HT1080 (cell line): ENCODE results near the gene NFIC. TPM values are rescaled to one million over a fixed set of nuclear protein-coding genes. Genes with fewer than 3 reads are reported as not detected.
"Not testable (repeated sequence)": the region's sequence is repeated elsewhere in the genome, so short reads cannot be mapped to it uniquely, and the experiment has no call there.

Experiments used
- DNase-seq: peaks from one replicate; pipeline ENCODE4 v3.0.0-alpha.2; 2015; ENCODE audit warnings: low read depth
- total RNA-seq: library from RNA; depleted of rRNA; stranded (reverse); fragments of >200 nt; shearing (Covaris generic); gene quantifications from 2 replicates; pipeline ENCODE4 v1.2.3, GENCODE V29; 2014

NFIC gene
- total RNA-seq, 1 experiment from 2014 or later = 33.2 TPM

GRCh38 chr19:3420244-3420755 is 53.9 kb downstream of the NFIC start:
- no peak for DNase-seq

- no peak for DNase-seq
These were observed 54.7 kb downstream of the NFIC start for GRCh38 chr19:3420909-3421619.

GRCh38 chr19:3421656-3422055 is 55.3 kb downstream of the NFIC start:
- DNase-seq = not testable (repeated sequence)

- DNase-seq = no peak
These were observed 56.9 kb downstream of the NFIC start for GRCh38 chr19:3423183-3423829.

GRCh38 chr19:3426433-3426832 is 60.0 kb downstream of the NFIC start:
- DNase-seq = no peak

- not testable (repeated sequence) for DNase-seq
These were observed 63.9 kb downstream of the NFIC start for GRCh38 chr19:3430366-3430680.

GRCh38 chr19:3431760-3432397 is 65.5 kb downstream of the NFIC start:
- DNase-seq = no peak

- DNase-seq = no peak
These were observed 66.9 kb downstream of the NFIC start for GRCh38 chr19:3433313-3433712.

GRCh38 chr19:3433805-3434540 is 67.6 kb downstream of the NFIC start:
- no peak for DNase-seq

GRCh38 chr19:3434630-3435553 is 68.5 kb downstream of the NFIC start:
- peak; percentile 95 for DNase-seq

GRCh38 chr19:3440082-3440481 is 73.7 kb downstream of the NFIC start:
- DNase-seq = no peak

- DNase-seq = no peak
These were observed 75.0 kb downstream of the NFIC start for GRCh38 chr19:3441089-3441985.

GRCh38 chr19:3441986-3442329 is 75.6 kb downstream of the NFIC start:
- no peak for DNase-seq

GRCh38 chr19:3442487-3443071 is 76.2 kb downstream of the NFIC start:
- DNase-seq = no peak

- DNase-seq = peak; percentile 29
These were observed 77.7 kb downstream of the NFIC start for GRCh38 chr19:3443840-3444694.

GRCh38 chr19:3444695-3445234 is 78.4 kb downstream of the NFIC start:
- no peak for DNase-seq

- not testable (repeated sequence) for DNase-seq
These were observed 80.3 kb downstream of the NFIC start for GRCh38 chr19:3446657-3447056.
